ENCODE data around the gene ID3. TPM values are rescaled to one million over a fixed set of nuclear protein-coding genes. Genes with fewer than 3 reads are reported as not detected.

Gene ID3
- polyA plus RNA-seq, 1 of the 3 experiments (the other 2 are of a cell fraction) = 504 TPM

DNA sequence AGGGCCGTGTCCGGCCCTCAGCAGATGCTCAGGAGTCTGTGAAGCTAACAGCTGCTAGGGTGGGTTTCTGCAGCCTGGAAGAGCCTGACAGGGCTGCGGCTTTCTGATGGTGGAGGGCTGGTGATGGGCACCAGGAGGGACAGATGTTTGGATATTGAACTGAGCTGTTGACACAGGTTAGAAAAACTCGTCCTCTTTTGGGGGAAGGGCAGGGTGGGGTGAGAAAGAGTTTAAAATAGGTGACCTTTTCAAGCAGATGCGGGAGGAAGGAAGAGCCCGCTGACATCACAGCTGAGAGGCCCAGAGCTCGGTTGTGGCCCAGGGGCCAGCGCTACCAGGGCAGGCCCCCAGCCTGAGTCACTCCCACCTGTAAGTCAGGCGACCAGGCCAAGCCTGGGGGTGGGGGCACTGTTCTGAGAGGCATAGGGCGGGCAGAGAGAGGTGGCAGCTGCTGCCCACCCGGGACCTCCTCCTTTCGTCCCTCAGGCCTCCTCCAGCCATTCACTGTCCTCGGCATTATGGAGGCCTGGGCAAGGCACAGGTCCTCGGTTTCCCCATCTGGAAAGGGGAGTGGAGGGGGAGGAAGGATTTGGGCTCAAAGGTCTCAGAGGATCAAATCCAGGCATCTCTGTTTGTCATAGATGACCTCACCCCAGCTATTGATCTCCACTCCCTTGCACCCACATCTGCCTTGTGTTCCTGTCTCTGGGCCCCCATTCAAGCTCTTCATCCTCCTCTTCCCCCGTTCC, 32.3 kb upstream of the ID3 start:
- Histone ChIP-seq H2AFZ (ENCODE audit: low read depth) (no peak overlapping the region), H3K4me2 (no peak overlapping the region), H3F3A (replicated peaks; ENCODE audit: insufficient read depth) (peaks cover under 1% of the 10 kb centered on the region), H3K9me2 (no peaks in the 10 kb centered on the region), H3K27me3 (ENCODE audit: insufficient read depth) (no peaks in the 10 kb centered on the region), H3K4me1 (ENCODE audit: control insufficient read depth in 1 of 2, insufficient read depth in 2 of 2, low read depth in 1 of 2, low read length in 1 of 2) (peaks cover 0 to 17% of the 10 kb centered on the region in 2 experiments; a peak in 1 of 4 replicates), H3K9ac (no peak overlapping the region), H3K4me3 (ENCODE audit: low read depth in 2 of 2, low read length in 1 of 2) (no peak overlapping the region), H3K27ac (ENCODE audit: low read depth in 2 of 2, low read length in 1 of 2) (no peak overlapping the region), H3K36me3 (replicated peaks in 1 of 2; ENCODE audit: control insufficient read depth in 1 of 2, insufficient read depth in 2 of 2, low read length in 1 of 2) (no peaks in the 10 kb centered on the region), H3K79me2 (ENCODE audit: insufficient read depth) (no peaks in the 10 kb centered on the region), H4K20me1 (ENCODE audit: insufficient read depth) (no peaks in the 10 kb centered on the region), H3K9me3 (no peaks in the 10 kb centered on the region)
- TF ChIP-seq SIN3A (IDR thresholded peaks at IDR 0.05; ENCODE audit: borderline replicate concordance, low read depth, low read length) = no peak
- TF ChIP-seq TEAD4 (IDR thresholded peaks at IDR 0.05; ENCODE audit: borderline replicate concordance, insufficient read depth) = no peak
- TF ChIP-seq ELF1 (IDR thresholded peaks at IDR 0.05) = no peak
- TF ChIP-seq GABPA (IDR thresholded peaks at IDR 0.05; ENCODE audit: low read depth) = no peak
- POLR2A ChIA-PET = interaction anchor here (1.0 kb wide), 1 partner anchor 10 kb away, joined by 3 read pairs; no protein-coding TSS in a partner anchor
- CTCF ChIA-PET = interaction anchor here (0.7 to 1.8 kb wide), 5 partner anchors 18 to 48 kb away, joined by 3 to 8 read pairs (median 3); no protein-coding TSS in a partner anchor
- DNase-seq = no peak
- WGBS (ENCODE audit: low lambda C conversion rate) = 78% methylated on average over 10 of the region's 15 CpGs

DNA sequence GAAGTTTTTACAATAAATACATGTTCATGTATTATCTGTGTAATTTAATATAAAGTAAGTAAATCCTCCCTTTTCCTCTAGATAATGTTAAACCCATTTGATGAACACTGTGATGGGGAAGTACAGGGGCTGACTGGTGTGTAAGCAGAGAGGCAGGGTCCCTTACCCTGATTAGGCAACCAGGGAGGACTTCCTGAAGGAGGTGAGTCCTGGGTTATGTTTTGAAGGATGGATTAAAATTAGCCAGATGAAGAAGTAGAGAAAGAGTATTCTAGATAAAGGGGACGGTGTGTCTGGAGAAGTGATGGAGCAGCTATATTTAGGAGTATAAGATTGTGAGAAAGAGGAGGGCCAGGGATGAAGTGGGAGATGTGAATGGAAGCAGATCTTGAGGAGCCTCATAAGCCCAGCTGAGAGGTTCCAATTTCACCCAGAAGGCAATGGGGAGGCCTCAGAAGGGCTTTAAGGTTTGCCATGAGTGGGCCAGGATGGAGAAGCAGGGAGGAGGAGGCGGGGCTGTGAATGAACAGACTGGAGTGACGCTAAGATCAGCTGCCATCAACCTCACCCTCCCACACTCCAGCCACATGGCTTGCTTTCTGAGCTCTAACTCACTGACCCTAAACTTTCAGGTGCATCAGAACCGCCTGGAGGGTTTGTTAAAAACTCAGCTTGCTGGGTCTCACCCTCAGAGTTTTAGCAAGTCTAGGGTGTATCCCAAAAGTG, 30.9 kb upstream of the ID3 start:
- POLR2A ChIA-PET = no interaction called here
- CTCF ChIA-PET = interaction anchor here (0.6 to 1.7 kb wide), 5 partner anchors 9 to 187 kb away, joined by 3 to 6 read pairs (median 4); no protein-coding TSS in a partner anchor
- 91% methylated on average over 4 of the region's 4 CpGs for WGBS (ENCODE audit: low lambda C conversion rate)

More for the DNA sequence above, 30.9 kb upstream of the ID3 start:
- peaks cover 15% of the 10 kb centered on the region for H3F3A ChIP-seq (replicated peaks; ENCODE audit: insufficient read depth)
- no peaks in the 10 kb centered on the region for H3K9me3 ChIP-seq
- peaks cover 1% of the 10 kb centered on the region; the same call in 1 of the 2 replicates for H3K79me2 ChIP-seq (ENCODE audit: insufficient read depth)
- H3K4me3 ChIP-seq (ENCODE audit: low read depth in 2 of 2, low read length in 1 of 2) = no peak overlapping the region
- H3K9ac ChIP-seq = no peak overlapping the region
- H3K27ac ChIP-seq (ENCODE audit: low read depth in 2 of 2, low read length in 1 of 2) = no peak overlapping the region
- H2AFZ ChIP-seq (ENCODE audit: low read depth) = no peak overlapping the region
- H3K4me1 ChIP-seq (ENCODE audit: control insufficient read depth in 1 of 2, insufficient read depth in 2 of 2, low read depth in 1 of 2, low read length in 1 of 2) = peaks cover 6 to 17% of the 10 kb centered on the region in 2 experiments; a peak in 2 of 4 replicates
- no peaks in the 10 kb centered on the region for H3K27me3 ChIP-seq (ENCODE audit: insufficient read depth)
- no peaks in the 10 kb centered on the region for H3K9me2 ChIP-seq
- H4K20me1 ChIP-seq (ENCODE audit: insufficient read depth) = no peaks in the 10 kb centered on the region
- no peaks in the 10 kb centered on the region for H3K36me3 ChIP-seq (replicated peaks in 1 of 2; ENCODE audit: control insufficient read depth in 1 of 2, insufficient read depth in 2 of 2, low read length in 1 of 2)
- TF ChIP-seq, protein P1, sequence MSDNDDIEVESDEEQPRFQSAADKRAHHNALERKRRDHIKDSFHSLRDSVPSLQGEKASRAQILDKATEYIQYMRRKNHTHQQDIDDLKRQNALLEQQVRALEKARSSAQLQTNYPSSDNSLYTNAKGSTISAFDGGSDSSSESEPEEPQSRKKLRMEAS (IDR thresholded peaks at IDR 0.05; ENCODE audit: low read depth) = no peak
- TF ChIP-seq EZH2phosphoT487 (IDR thresholded peaks at IDR 0.05; ENCODE audit: borderline replicate concordance, low read depth) = no peak
- no peak for TF ChIP-seq RXRA (IDR thresholded peaks at IDR 0.05; ENCODE audit: borderline replicate concordance, low read depth)
- TF ChIP-seq FOXJ3 (CRISPR knock-in tag; IDR thresholded peaks at IDR 0.05) = no peak
- no peak for TF ChIP-seq RCOR1 (IDR thresholded peaks at IDR 0.05; ENCODE audit: low read length)
- TF ChIP-seq, protein P2, sequence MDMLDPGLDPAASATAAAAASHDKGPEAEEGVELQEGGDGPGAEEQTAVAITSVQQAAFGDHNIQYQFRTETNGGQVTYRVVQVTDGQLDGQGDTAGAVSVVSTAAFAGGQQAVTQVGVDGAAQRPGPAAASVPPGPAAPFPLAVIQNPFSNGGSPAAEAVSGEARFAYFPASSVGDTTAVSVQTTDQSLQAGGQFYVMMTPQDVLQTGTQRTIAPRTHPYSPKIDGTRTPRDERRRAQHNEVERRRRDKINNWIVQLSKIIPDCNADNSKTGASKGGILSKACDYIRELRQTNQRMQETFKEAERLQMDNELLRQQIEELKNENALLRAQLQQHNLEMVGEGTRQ (IDR thresholded peaks at IDR 0.05; ENCODE audit: borderline replicate concordance, low read depth, low read length) = no peak
- TF ChIP-seq FOSL2 (IDR thresholded peaks at IDR 0.05; ENCODE audit: borderline replicate concordance, low read depth) = no peak
- no peak for TF ChIP-seq SMC3 (IDR thresholded peaks at IDR 0.05; ENCODE audit: low read depth, low read length)
- TF ChIP-seq NFIC (IDR thresholded peaks at IDR 0.05; ENCODE audit: borderline replicate concordance) = no peak
- no peak for TF ChIP-seq TEAD4 (IDR thresholded peaks at IDR 0.05; ENCODE audit: borderline replicate concordance, insufficient read depth)
- TF ChIP-seq POLR2AphosphoS5 (IDR thresholded peaks at IDR 0.05; ENCODE audit: low read depth, low read length) = no peak
- no peak for TF ChIP-seq ELF1 (IDR thresholded peaks at IDR 0.05)
- no peak for TF ChIP-seq MEF2A (IDR thresholded peaks at IDR 0.05; ENCODE audit: borderline replicate concordance, low read depth)
- TF ChIP-seq SIN3A (IDR thresholded peaks at IDR 0.05; ENCODE audit: borderline replicate concordance, low read depth, low read length) = no peak
- TF ChIP-seq, protein P3, sequence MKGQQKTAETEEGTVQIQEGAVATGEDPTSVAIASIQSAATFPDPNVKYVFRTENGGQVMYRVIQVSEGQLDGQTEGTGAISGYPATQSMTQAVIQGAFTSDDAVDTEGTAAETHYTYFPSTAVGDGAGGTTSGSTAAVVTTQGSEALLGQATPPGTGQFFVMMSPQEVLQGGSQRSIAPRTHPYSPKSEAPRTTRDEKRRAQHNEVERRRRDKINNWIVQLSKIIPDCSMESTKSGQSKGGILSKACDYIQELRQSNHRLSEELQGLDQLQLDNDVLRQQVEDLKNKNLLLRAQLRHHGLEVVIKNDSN (IDR thresholded peaks at IDR 0.05; ENCODE audit: borderline replicate concordance, low read depth) = no peak
- no peak for TF ChIP-seq MXI1 (IDR thresholded peaks at IDR 0.05; ENCODE audit: low read depth, low read length)
- no peak for TF ChIP-seq RFX5 (IDR thresholded peaks at IDR 0.05; ENCODE audit: low read length)
- TF ChIP-seq, protein P4, sequence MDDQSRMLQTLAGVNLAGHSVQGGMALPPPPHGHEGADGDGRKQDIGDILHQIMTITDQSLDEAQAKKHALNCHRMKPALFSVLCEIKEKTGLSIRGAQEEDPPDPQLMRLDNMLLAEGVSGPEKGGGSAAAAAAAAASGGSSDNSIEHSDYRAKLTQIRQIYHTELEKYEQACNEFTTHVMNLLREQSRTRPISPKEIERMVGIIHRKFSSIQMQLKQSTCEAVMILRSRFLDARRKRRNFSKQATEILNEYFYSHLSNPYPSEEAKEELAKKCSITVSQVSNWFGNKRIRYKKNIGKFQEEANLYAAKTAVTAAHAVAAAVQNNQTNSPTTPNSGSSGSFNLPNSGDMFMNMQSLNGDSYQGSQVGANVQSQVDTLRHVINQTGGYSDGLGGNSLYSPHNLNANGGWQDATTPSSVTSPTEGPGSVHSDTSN (IDR thresholded peaks at IDR 0.05) = no peak
- TF ChIP-seq, protein P5, sequence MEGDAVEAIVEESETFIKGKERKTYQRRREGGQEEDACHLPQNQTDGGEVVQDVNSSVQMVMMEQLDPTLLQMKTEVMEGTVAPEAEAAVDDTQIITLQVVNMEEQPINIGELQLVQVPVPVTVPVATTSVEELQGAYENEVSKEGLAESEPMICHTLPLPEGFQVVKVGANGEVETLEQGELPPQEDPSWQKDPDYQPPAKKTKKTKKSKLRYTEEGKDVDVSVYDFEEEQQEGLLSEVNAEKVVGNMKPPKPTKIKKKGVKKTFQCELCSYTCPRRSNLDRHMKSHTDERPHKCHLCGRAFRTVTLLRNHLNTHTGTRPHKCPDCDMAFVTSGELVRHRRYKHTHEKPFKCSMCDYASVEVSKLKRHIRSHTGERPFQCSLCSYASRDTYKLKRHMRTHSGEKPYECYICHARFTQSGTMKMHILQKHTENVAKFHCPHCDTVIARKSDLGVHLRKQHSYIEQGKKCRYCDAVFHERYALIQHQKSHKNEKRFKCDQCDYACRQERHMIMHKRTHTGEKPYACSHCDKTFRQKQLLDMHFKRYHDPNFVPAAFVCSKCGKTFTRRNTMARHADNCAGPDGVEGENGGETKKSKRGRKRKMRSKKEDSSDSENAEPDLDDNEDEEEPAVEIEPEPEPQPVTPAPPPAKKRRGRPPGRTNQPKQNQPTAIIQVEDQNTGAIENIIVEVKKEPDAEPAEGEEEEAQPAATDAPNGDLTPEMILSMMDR (IDR thresholded peaks at IDR 0.05) = no peak
- DNase-seq = no peak
- no peak overlapping the region for H3K4me2 ChIP-seq
